ENCODE results near the gene LYRM4.

The LYRM4 gene

GRCh38 chr6:5202941-5203340, 57.8 kb downstream of the LYRM4 start:
- no peak for DNase-seq

- no peak for DNase-seq
These were observed 58.5 kb downstream of the LYRM4 start for GRCh38 chr6:5202206-5202605.

- no peak for DNase-seq
These were observed 59.5 kb downstream of the LYRM4 start for GRCh38 chr6:5201271-5201670.

GRCh38 chr6:5199702-5200101, 61.0 kb downstream of the LYRM4 start:
- no peak for DNase-seq

- DNase-seq = no peak
These were observed 61.5 kb downstream of the LYRM4 start for GRCh38 chr6:5199283-5199682.

GRCh38 chr6:5197084-5197483, 63.7 kb downstream of the LYRM4 start:
- no peak for DNase-seq

- no peak for DNase-seq
These were observed 68.5 kb downstream of the LYRM4 start for GRCh38 chr6:5192135-5192794.

GRCh38 chr6:5191722-5192121, 69.0 kb downstream of the LYRM4 start:
- DNase-seq = no peak

- no peak for DNase-seq
These were observed 69.5 kb downstream of the LYRM4 start for GRCh38 chr6:5191222-5191621.

- DNase-seq = no peak
These were observed 70.2 kb downstream of the LYRM4 start for GRCh38 chr6:5190507-5190906.

GRCh38 chr6:5188646-5189045, 72.1 kb downstream of the LYRM4 start:
- DNase-seq = no peak

- DNase-seq = no peak
These were observed 75.9 kb downstream of the LYRM4 start for GRCh38 chr6:5184878-5185277.

- no peak for DNase-seq
These were observed 76.5 kb downstream of the LYRM4 start for GRCh38 chr6:5184218-5184617.

GRCh38 chr6:5181510-5182317, 79.0 kb downstream of the LYRM4 start:
- no peak for DNase-seq

- no peak for DNase-seq
These were observed 80.1 kb downstream of the LYRM4 start for GRCh38 chr6:5180636-5181035.

GRCh38 chr6:5179917-5180316, 80.8 kb downstream of the LYRM4 start:
- DNase-seq = no peak

GRCh38 chr6:5178806-5179205, 81.9 kb downstream of the LYRM4 start:
- peak in 3 of 6 experiments; percentile 7 to 63 (median 55) for DNase-seq

GRCh38 chr6:5175635-5176034, 85.1 kb downstream of the LYRM4 start:
- peak in 1 of 6 experiments; percentile 7 for DNase-seq

GRCh38 chr6:5174756-5175549, 85.8 kb downstream of the LYRM4 start:
- peak in 2 of 6 experiments; percentile 40 to 51 for DNase-seq

GRCh38 chr6:5174244-5174643, 86.5 kb downstream of the LYRM4 start:
- peak in 5 of 6 experiments; percentile 36 to 77 (median 73) for DNase-seq

- DNase-seq = no peak
These were observed 86.9 kb downstream of the LYRM4 start for GRCh38 chr6:5173810-5174209.

GRCh38 chr6:5172897-5173474, 87.8 kb downstream of the LYRM4 start:
- DNase-seq = no peak

GRCh38 chr6:5172041-5172653, 88.6 kb downstream of the LYRM4 start:
- DNase-seq = no peak

All from stimulated activated naive CD4-positive, alpha-beta T cell (primary cell).